CD14-positive monocyte (primary cell): ENCODE measurements around the gene HPDL. TPM values are rescaled to one million over a fixed set of nuclear protein-coding genes. Genes with fewer than 3 reads are reported as not detected.

Source experiments
- DNase-seq, 3 donors: peaks; one replicate each; pipeline ENCODE4 v3.0.0-alpha.2; 2011 to 2022
- H2AFZ ChIP-seq: 2 replicates; pipeline ENCODE4 v1.6.0; 2012; ENCODE audit warnings: mild to moderate bottlenecking, low read depth, low read length, inconsistent platforms; ENCODE audit not compliant: insufficient read depth, poor library complexity, severe bottlenecking
- H3K27ac ChIP-seq, 2 donors: 1 replicate in 1 of 2; 2 replicates in 1 of 2; pipeline ENCODE4 v1.5.1; 2012 to 2013; ENCODE audit warnings: low read length in 2 of 2, control low read depth in 1 of 2, inconsistent platforms in 1 of 2, low read depth in 1 of 2, mild to moderate bottlenecking in 1 of 2
- H3K27me3 ChIP-seq, 2 donors: one replicate each; pipeline versions ENCODE4 v1.6.0 to v1.6.1; 2011 to 2013; ENCODE audit warnings: low read length in 2 of 2; ENCODE audit not compliant: control insufficient read depth in 2 of 2, insufficient read depth in 2 of 2
- H3K36me3 ChIP-seq, 2 donors: replicated peaks in 1 of 2; 1 replicate in 1 of 2; 2 replicates in 1 of 2; pipeline versions ENCODE4 v1.5.1 to v1.6.1; 2012 to 2013; ENCODE audit warnings: low read length in 2 of 2, control low read depth in 1 of 2, inconsistent platforms in 1 of 2, mild to moderate bottlenecking in 1 of 2; ENCODE audit not compliant: insufficient read depth in 2 of 2, control insufficient read depth in 1 of 2
- H3K4me1 ChIP-seq, 2 donors: 1 replicate in 1 of 2; 2 replicates in 1 of 2; pipeline versions ENCODE4 v1.5.1 to v1.6.1; 2012 to 2013; ENCODE audit warnings: low read length in 2 of 2, control low read depth in 1 of 2, inconsistent platforms in 1 of 2, mild to moderate bottlenecking in 1 of 2, moderate library complexity in 1 of 2; ENCODE audit not compliant: insufficient read depth in 2 of 2, control insufficient read depth in 1 of 2
- H3K4me2 ChIP-seq: replicated peaks from 2 replicates; pipeline ENCODE3; 2012; ENCODE audit warnings: low read length, moderate library complexity, mild to moderate bottlenecking; ENCODE audit not compliant: poor library complexity, severe bottlenecking; ENCODE audit errors: extremely low read depth
- H3K4me3 ChIP-seq, 3 experiments: fragments of 200-600 bp in 1 of 3; sonication (generic) in 1 of 3; replicated peaks in 1 of 3; 1 replicate in 2 of 3; 2 replicates in 1 of 3; pipeline ENCODE4 v1.5.1; 2011 to 2013; ENCODE audit warnings: low read length in 3 of 3, mild to moderate bottlenecking in 3 of 3, control low read depth in 2 of 3, low read depth in 2 of 3, inconsistent platforms in 1 of 3, moderate library complexity in 1 of 3
- H3K79me2 ChIP-seq: 2 replicates; pipeline ENCODE4 v1.6.0; 2012; ENCODE audit warnings: mild to moderate bottlenecking, control low read depth, inconsistent platforms, low read length, moderate library complexity; ENCODE audit not compliant: insufficient read depth
- H3K9ac ChIP-seq: 2 replicates; pipeline ENCODE4 v1.6.0; 2017; ENCODE audit warnings: low read length, mild to moderate bottlenecking; ENCODE audit not compliant: insufficient read depth, poor library complexity, severe bottlenecking
- H3K9me3 ChIP-seq, 2 donors: replicated peaks in 1 of 2; 1 replicate in 1 of 2; 2 replicates in 1 of 2; pipeline versions ENCODE4 v1.5.1 to v1.6.1; 2012 to 2013; ENCODE audit warnings: low read length in 2 of 2, control low read depth in 1 of 2; ENCODE audit not compliant: control insufficient read depth in 1 of 2, insufficient read depth in 1 of 2
- H4K20me1 ChIP-seq: 2 replicates; pipeline ENCODE4 v1.6.0; 2012; ENCODE audit warnings: mild to moderate bottlenecking, low read length, control low read depth, moderate library complexity; ENCODE audit not compliant: insufficient read depth
- H3K27ac Mint-ChIP-seq, 7 donors: one replicate each; pipeline ENCODE4 v1.8.0; 2020; ENCODE audit warnings: mild to moderate bottlenecking in 7 of 7, mixed read lengths in 7 of 7, moderate library complexity in 6 of 7, inconsistent platforms in 2 of 7
- H3K27me3 Mint-ChIP-seq, 3 donors: one replicate each; pipeline ENCODE4 v1.8.0; 2021 to 2022; ENCODE audit warnings: low read depth in 3 of 3, mild to moderate bottlenecking in 3 of 3, mixed read lengths in 3 of 3, moderate library complexity in 3 of 3, inconsistent platforms in 1 of 3
- H3K36me3 Mint-ChIP-seq, 2 donors: one replicate each; pipeline ENCODE4 v1.8.0; 2020; ENCODE audit warnings: mixed read lengths in 2 of 2, inconsistent platforms in 1 of 2, mild to moderate bottlenecking in 1 of 2
- H3K4me1 Mint-ChIP-seq: one replicate; pipeline ENCODE4 v1.8.0; 2020; ENCODE audit warnings: mild to moderate bottlenecking, mixed read lengths
- H3K4me3 Mint-ChIP-seq, 2 donors: one replicate each; pipeline ENCODE4 v1.8.0; 2020; ENCODE audit warnings: mild to moderate bottlenecking in 2 of 2, mixed read lengths in 2 of 2, moderate library complexity in 1 of 2
- H3K9me3 Mint-ChIP-seq, 7 donors: one replicate each; pipeline ENCODE4 v1.8.0; 2020 to 2022; ENCODE audit warnings: mixed read lengths in 7 of 7, mild to moderate bottlenecking in 6 of 7, moderate library complexity in 6 of 7, inconsistent platforms in 2 of 7
- WGBS: methylation state at CpG from one replicate; pipeline ENCODE4 v1.1.5; 2013; ENCODE audit warnings: missing lambda C conversion rate; ENCODE audit not compliant: insufficient coverage; 5-methylcytosine and 5-hydroxymethylcytosine counted together
- intact Hi-C, 2 donors: fragments of 100-400 bp; cut with micrococcal nuclease; formaldehyde crosslinking; loops; one replicate each; pipeline versions ENCODE4 v1.15.0 to v1.15.1; 2023
- polyA plus RNA-seq, 3 donors: library from polyadenylated mRNA; depleted of rRNA in 1 of 3; unstranded in 2 of 3; stranded (reverse) in 1 of 3; fragments of 300-500 nt in 2 of 3; fragments of >200 nt in 1 of 3; fragmentation: Illumina TruSeq in 2 of 3; gene quantifications; 1 replicate in 2 of 3; 2 replicates in 1 of 3; pipeline ENCODE4 v1.2.3, GENCODE V29; 2012 to 2021
- TF ChIP-seq, protein P1 (sequence below): fragments of 200-600 bp; IDR thresholded peaks from one replicate; pipeline ENCODE4 v1.8.0; 2022; ENCODE audit warnings: antibody characterized with exemption, mild to moderate bottlenecking

HPDL gene
- polyA plus RNA-seq, 3 donors: 0.17 TPM; not detected in 2

DNA sequence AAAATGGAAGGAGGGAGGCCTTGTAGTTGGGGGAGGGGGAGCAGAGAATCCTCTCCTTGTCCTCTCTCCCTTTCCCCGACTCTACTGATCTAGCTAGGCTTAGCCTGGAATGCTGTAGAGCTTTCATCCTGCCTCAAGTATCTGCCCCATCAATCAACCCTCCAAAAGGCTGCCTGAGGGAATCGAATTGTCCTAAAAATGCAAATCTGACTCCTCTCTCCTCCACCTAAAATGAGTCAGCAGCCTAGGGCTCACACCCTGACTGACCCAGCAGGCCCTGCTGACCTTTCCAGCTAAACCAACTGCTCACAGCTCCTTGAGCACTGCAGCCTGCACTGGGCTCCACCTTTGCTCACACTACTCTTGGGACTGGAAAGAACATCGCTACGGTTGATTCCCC is 2.8 kb downstream of the HPDL start:
- Histone ChIP-seq H3K9ac (no peak overlapping the region), H3K4me3 (no peak overlapping the region), H3K27me3 (peaks cover 0 to 4% of the 10 kb centered on the region in 2 donors), H2AFZ (no peak overlapping the region), H3K4me1 (peaks cover 22 to 23% of the 10 kb centered on the region in 2 donors), H4K20me1 (no peaks in the 10 kb centered on the region), H3K79me2 (no peaks in the 10 kb centered on the region), H3K36me3 (peaks cover 25 to 46% of the 10 kb centered on the region in 2 donors), H3K4me2 (no peak overlapping the region), H3K9me3 (no peaks in the 10 kb centered on the region), H3K27ac (no peak overlapping the region)
- Mint-ChIP-seq H3K27me3 (peaks cover 2 to 18% (median 6%) of the 10 kb centered on the region in 3 donors), H3K36me3 (peaks cover 32 to 43% of the 10 kb centered on the region in 2 donors), H3K4me3 (no peak overlapping the region), H3K27ac (no peak overlapping the region), H3K4me1 (peaks cover 25% of the 10 kb centered on the region), H3K9me3 (peaks cover 0 to 3% (median 0%) of the 10 kb centered on the region in 7 donors)
- WGBS: 57% methylated on average over 1 of the region's 4 CpGs
- TF ChIP-seq, protein P1, sequence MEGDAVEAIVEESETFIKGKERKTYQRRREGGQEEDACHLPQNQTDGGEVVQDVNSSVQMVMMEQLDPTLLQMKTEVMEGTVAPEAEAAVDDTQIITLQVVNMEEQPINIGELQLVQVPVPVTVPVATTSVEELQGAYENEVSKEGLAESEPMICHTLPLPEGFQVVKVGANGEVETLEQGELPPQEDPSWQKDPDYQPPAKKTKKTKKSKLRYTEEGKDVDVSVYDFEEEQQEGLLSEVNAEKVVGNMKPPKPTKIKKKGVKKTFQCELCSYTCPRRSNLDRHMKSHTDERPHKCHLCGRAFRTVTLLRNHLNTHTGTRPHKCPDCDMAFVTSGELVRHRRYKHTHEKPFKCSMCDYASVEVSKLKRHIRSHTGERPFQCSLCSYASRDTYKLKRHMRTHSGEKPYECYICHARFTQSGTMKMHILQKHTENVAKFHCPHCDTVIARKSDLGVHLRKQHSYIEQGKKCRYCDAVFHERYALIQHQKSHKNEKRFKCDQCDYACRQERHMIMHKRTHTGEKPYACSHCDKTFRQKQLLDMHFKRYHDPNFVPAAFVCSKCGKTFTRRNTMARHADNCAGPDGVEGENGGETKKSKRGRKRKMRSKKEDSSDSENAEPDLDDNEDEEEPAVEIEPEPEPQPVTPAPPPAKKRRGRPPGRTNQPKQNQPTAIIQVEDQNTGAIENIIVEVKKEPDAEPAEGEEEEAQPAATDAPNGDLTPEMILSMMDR: no peak
- no peak for DNase-seq
- intact Hi-C loops: no loop called here

DNA sequence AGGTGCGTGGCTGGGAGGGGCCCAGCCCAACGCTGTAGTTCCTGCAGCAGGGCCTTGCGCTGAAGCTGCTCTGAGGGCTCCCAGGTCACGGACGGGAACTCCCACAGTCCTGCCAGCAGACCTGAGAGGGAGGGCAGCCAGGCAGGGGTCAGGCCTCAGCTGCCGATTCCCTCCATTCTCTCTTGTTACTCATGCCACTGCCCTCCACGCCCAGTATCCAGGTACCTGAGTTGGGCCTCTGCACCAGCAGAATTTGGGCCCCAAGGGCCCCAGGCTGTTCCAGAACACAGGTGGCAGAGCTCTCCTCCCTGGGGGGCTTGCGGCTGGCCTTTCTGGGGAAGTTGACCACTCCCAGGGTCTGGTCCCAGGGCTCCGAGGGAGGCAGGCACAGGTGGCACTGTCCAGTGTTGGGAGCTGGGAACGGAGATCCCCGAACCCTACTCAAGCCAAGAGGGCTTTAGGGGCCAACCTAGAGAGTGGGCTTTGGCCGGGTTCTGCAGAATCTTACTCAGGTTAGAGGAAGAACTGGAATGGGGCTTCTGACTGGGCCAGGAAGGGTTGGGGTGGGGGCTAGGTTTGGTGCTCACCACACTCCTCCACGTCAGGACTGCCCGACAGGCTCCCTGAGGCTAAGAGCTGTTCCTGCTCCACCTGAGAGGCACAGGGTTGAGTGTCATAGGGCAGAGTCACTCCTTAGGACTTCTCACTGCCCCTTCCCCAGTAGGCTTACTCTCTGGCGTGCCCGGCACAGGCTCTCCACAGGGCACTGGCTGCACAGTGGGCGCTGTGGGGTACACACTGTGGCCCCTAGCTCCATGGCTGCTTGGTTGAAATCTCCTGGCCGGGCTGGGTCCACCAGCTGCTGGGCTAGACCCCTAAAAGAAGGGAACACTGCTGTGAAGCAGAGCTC is 5.0 kb downstream of the HPDL start:
- peaks cover 25 to 46% of the 10 kb centered on the region in 2 donors for H3K36me3 ChIP-seq
- intact Hi-C loops: no loop called here
- H3K27ac Mint-ChIP-seq: peak overlapping the region in 2 of 7 donors; percentile 3 to 35

More for the DNA sequence above, 5.0 kb downstream of the HPDL start:
- WGBS: 97% methylated on average over 17 of the region's 18 CpGs
- H2AFZ ChIP-seq: no peak overlapping the region
- peaks cover 2 to 13% (median 4%) of the 10 kb centered on the region in 3 donors for H3K27me3 Mint-ChIP-seq
- no peak overlapping the region for H3K9ac ChIP-seq
- H3K36me3 Mint-ChIP-seq: peaks cover 32 to 43% of the 10 kb centered on the region in 2 donors
- TF ChIP-seq, protein P1: no peak
- no peak overlapping the region for H3K4me3 ChIP-seq
- DNase-seq: no peak
- H3K4me3 Mint-ChIP-seq: no peak overlapping the region
- peaks cover 0 to 3% (median 0%) of the 10 kb centered on the region in 7 donors for H3K9me3 Mint-ChIP-seq
- no peak overlapping the region for H3K27ac ChIP-seq
- no peaks in the 10 kb centered on the region for H3K9me3 ChIP-seq
- H3K4me1 Mint-ChIP-seq: peaks cover 22% of the 10 kb centered on the region
- no peaks in the 10 kb centered on the region for H3K79me2 ChIP-seq
- no peak overlapping the region for H3K4me2 ChIP-seq
- peaks cover 21 to 23% of the 10 kb centered on the region in 2 donors for H3K4me1 ChIP-seq
- no peaks in the 10 kb centered on the region for H4K20me1 ChIP-seq
- peaks cover 0 to 4% of the 10 kb centered on the region in 2 donors for H3K27me3 ChIP-seq
